GM12892 (cell line): ENCODE data around the gene ATG2A.

ENCODE experiments used
- POLR2A ChIP-seq: IDR thresholded peaks from 2 replicates; pipeline ENCODE4 v1.6.1; 2011; ENCODE audit warnings: low read depth, low read length, control low read depth
- POLR2AphosphoS5 ChIP-seq: IDR thresholded peaks from 2 replicates; pipeline ENCODE4 v1.6.1; 2011; ENCODE audit warnings: low read depth, low read length, control low read depth
- TAF1 ChIP-seq: IDR thresholded peaks from 2 replicates; pipeline ENCODE4 v1.6.1; 2011; ENCODE audit warnings: low read depth, mild to moderate bottlenecking, control low read depth, low read length, borderline replicate concordance

- TF ChIP-seq TAF1 (no peak), POLR2A (no peak; the same call in none of the 2 replicates), POLR2AphosphoS5 (0 out of 2 replicates have a peak, but pooled peaks have one; percentile 41)
These were observed 52.3 kb downstream of the ATG2A start for GRCh38 chr11:64864473-64865285.
